ENCODE data around the gene SARS2. TPM values are rescaled to one million over a fixed set of nuclear protein-coding genes. Genes with fewer than 3 reads are reported as not detected.

SARS2 gene
- total RNA-seq, 1 experiment from 2014 or later: 26.7 TPM

DNA sequence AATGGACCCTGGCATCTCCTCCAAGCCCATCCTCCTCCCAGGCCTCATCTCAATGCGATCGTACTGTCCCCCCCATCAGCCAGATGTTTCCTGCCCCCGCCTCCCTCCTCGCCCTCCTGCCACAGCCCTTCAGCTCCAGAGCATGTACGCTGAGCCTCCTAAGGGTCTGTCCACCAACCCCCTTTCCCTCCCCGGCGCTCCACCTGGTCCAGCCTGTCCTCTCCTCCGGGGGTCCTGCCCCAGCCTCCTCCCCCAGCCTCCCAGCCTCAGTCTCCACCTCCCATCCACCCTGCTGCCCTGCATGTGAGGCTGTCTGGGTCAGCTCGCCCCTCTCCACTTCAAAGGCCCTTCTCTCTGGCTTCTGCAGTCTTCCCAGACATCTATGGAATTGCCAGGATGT, 35.6 kb downstream of the SARS2 start:
- BruUV-seq (replicated peaks): no TSS peak
- H3K9me3 ChIP-seq (ENCODE audit: low read length): no peaks in the 10 kb centered on the region
- no peaks in the 10 kb centered on the region for H3F3A ChIP-seq (ENCODE audit: low read length, unreplicated experiment)
- H3K79me2 ChIP-seq (ENCODE audit: low read length): peaks cover 11% of the 10 kb centered on the region; the same call in 1 of the 2 replicates
- no peak overlapping the region for H3K4me3 ChIP-seq (ENCODE audit: low read length)
- H3K27me3 ChIP-seq (ENCODE audit: low read length): no peaks in the 10 kb centered on the region
- H3K4me1 ChIP-seq (ENCODE audit: insufficient read depth, low read length): 0 out of 2 replicates have a peak, but pooled peaks cover 3% of the 10 kb centered on the region
- no peak overlapping the region for H3K27ac ChIP-seq (ENCODE audit: low read length)
- TF ChIP-seq, protein P1, sequence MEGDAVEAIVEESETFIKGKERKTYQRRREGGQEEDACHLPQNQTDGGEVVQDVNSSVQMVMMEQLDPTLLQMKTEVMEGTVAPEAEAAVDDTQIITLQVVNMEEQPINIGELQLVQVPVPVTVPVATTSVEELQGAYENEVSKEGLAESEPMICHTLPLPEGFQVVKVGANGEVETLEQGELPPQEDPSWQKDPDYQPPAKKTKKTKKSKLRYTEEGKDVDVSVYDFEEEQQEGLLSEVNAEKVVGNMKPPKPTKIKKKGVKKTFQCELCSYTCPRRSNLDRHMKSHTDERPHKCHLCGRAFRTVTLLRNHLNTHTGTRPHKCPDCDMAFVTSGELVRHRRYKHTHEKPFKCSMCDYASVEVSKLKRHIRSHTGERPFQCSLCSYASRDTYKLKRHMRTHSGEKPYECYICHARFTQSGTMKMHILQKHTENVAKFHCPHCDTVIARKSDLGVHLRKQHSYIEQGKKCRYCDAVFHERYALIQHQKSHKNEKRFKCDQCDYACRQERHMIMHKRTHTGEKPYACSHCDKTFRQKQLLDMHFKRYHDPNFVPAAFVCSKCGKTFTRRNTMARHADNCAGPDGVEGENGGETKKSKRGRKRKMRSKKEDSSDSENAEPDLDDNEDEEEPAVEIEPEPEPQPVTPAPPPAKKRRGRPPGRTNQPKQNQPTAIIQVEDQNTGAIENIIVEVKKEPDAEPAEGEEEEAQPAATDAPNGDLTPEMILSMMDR (conservative IDR thresholded peaks at IDR 0.05; ENCODE audit: low read depth, low read length): no peak
- TF ChIP-seq EZH2phosphoT487 (IDR thresholded peaks at IDR 0.05; ENCODE audit: borderline replicate concordance, low read length) (no peak), EZH2 (IDR thresholded peaks at IDR 0.05; ENCODE audit: low read length, unreplicated experiment) (no peak)
- H3K9ac ChIP-seq (ENCODE audit: low read length): no peak overlapping the region
- DNase-seq (no peak), ATAC-seq (no peak)
- no peaks in the 10 kb centered on the region for H3K36me3 ChIP-seq (ENCODE audit: low read depth, low read length)
- H3K9me2 ChIP-seq (replicated peaks; ENCODE audit: low read length): no peaks in the 10 kb centered on the region
- no peak overlapping the region for H2AFZ ChIP-seq (ENCODE audit: low read length)
- ChIA-PET CTCF (no interaction called here), POLR2A (ENCODE audit: unreplicated experiment) (no interaction called here)
- no peak overlapping the region for H3K4me2 ChIP-seq (ENCODE audit: low read length)
- intact Hi-C loops (cut with micrococcal nuclease): loop anchor here (5.0 kb wide), 1 partner anchor 43 kb away; no protein-coding TSS in a partner anchor
- H4K20me1 ChIP-seq (ENCODE audit: low read length): no peaks in the 10 kb centered on the region

DNA sequence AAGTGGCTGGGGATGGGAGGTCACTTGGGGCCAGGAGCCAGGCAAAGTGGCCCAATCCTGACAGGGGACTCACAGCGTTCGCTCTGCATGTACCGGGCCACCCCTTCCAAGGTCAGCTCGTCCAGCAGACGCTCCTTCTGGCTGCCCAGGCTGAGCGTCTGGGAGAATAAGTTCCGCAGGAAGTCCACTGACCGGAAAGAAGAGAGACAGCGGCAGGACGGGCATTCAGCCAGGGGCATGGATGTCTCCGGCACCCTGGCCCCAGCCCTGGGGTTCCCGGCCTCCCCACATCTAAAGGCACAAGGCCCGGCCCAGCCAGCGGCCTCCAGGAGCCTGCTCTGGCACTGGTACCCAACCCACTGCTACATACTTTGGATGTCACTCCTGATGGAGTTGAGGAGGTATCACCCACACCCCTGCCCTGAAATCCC, 37.2 kb downstream of the SARS2 start:
- Histone ChIP-seq H3K4me1 (ENCODE audit: insufficient read depth, low read length) (0 out of 2 replicates have a peak, but pooled peaks cover 3% of the 10 kb centered on the region), H4K20me1 (ENCODE audit: low read length) (no peaks in the 10 kb centered on the region), H3F3A (ENCODE audit: low read length, unreplicated experiment) (no peaks in the 10 kb centered on the region), H3K4me3 (ENCODE audit: low read length) (no peak overlapping the region), H3K9me3 (ENCODE audit: low read length) (no peaks in the 10 kb centered on the region), H3K9ac (ENCODE audit: low read length) (no peak overlapping the region), H2AFZ (ENCODE audit: low read length) (no peak overlapping the region), H3K27ac (ENCODE audit: low read length) (no peak overlapping the region), H3K79me2 (ENCODE audit: low read length) (0 out of 2 replicates have a peak, but pooled peaks cover 4% of the 10 kb centered on the region), H3K4me2 (ENCODE audit: low read length) (no peak overlapping the region), H3K36me3 (ENCODE audit: low read depth, low read length) (no peaks in the 10 kb centered on the region), H3K9me2 (replicated peaks; ENCODE audit: low read length) (no peaks in the 10 kb centered on the region), H3K27me3 (ENCODE audit: low read length) (no peaks in the 10 kb centered on the region)
- CTCF ChIA-PET: no interaction called here
- POLR2A ChIA-PET (ENCODE audit: unreplicated experiment): no interaction called here
- BruUV-seq (replicated peaks): no TSS peak
- ATAC-seq (no peak), DNase-seq (no peak)
- TF ChIP-seq EZH2phosphoT487 (IDR thresholded peaks at IDR 0.05; ENCODE audit: borderline replicate concordance, low read length): no peak
- TF ChIP-seq EZH2 (IDR thresholded peaks at IDR 0.05; ENCODE audit: low read length, unreplicated experiment): no peak
- TF ChIP-seq, protein P1 (conservative IDR thresholded peaks at IDR 0.05; ENCODE audit: low read depth, low read length): no peak
- intact Hi-C loops (cut with micrococcal nuclease): no loop called here

DNA sequence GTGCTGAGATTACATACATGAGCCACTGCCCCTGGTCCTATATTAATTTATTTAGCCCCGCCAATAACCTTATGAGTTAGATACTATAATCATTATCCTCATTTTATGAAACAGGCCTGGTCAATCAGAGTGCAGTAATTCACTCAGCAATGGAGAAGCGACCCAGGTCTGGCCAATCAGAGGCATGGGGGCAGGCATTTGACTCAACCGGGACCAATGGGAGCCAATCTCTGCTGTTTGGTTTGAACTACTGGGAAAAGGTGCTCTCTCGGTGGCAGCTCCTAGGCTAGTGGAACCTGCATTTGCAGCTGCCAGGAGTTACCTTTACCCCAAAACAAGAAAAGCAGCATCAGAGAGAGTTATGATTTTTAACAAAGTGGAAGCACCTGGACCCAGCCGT, 37.7 kb downstream of the SARS2 start:
- Histone ChIP-seq H3K4me2 (ENCODE audit: low read length) (no peak overlapping the region), H3K27ac (ENCODE audit: low read length) (no peak overlapping the region), H2AFZ (ENCODE audit: low read length) (no peak overlapping the region), H3F3A (ENCODE audit: low read length, unreplicated experiment) (no peaks in the 10 kb centered on the region), H3K9me2 (replicated peaks; ENCODE audit: low read length) (no peaks in the 10 kb centered on the region), H3K36me3 (ENCODE audit: low read depth, low read length) (no peaks in the 10 kb centered on the region), H3K79me2 (ENCODE audit: low read length) (no peaks in the 10 kb centered on the region), H3K9ac (ENCODE audit: low read length) (no peak overlapping the region), H3K4me1 (ENCODE audit: insufficient read depth, low read length) (no peaks in the 10 kb centered on the region), H3K9me3 (ENCODE audit: low read length) (no peaks in the 10 kb centered on the region), H3K4me3 (ENCODE audit: low read length) (no peak overlapping the region), H4K20me1 (ENCODE audit: low read length) (no peaks in the 10 kb centered on the region), H3K27me3 (ENCODE audit: low read length) (no peaks in the 10 kb centered on the region)
- CTCF ChIA-PET: no interaction called here
- BruUV-seq (replicated peaks): no TSS peak
- POLR2A ChIA-PET (ENCODE audit: unreplicated experiment): no interaction called here
- TF ChIP-seq, protein P1 (conservative IDR thresholded peaks at IDR 0.05; ENCODE audit: low read depth, low read length): no peak
- TF ChIP-seq EZH2phosphoT487 (IDR thresholded peaks at IDR 0.05; ENCODE audit: borderline replicate concordance, low read length): no peak
- no peak for TF ChIP-seq EZH2 (IDR thresholded peaks at IDR 0.05; ENCODE audit: low read length, unreplicated experiment)
- DNase-seq (no peak), ATAC-seq (no peak)
- intact Hi-C loops (cut with micrococcal nuclease): no loop called here

Measured in PC-3 (cell line).